Upper lobe of left lung (tissue), 6 donors: ENCODE data around the gene PI16. TPM values are rescaled to one million over a fixed set of nuclear protein-coding genes. Genes with fewer than 3 reads are reported as not detected.

Experiments
- ATAC-seq, 2 donors: fragments of 200-7000 bp; cut with Tn5 transposase; one replicate each; pipeline ENCODE4 v1.9.1; 2022; ENCODE audit warnings: mild to moderate bottlenecking in 2 of 2, moderate library complexity in 2 of 2; ENCODE audit not compliant: low FRiP score in 2 of 2
- DNase-seq, 2 donors: peaks; one replicate each; pipeline ENCODE4 v3.0.0-alpha.2; 2019 to 2020
- H3K27ac ChIP-seq, 4 donors: fragments of 200-600 bp; sonication (generic); one replicate each; pipeline ENCODE4 v1.5.1; 2016 to 2019
- H3K27me3 ChIP-seq, 4 donors: fragments of 200-600 bp; sonication (generic); one replicate each; pipeline ENCODE4 v1.5.1; 2017 to 2019
- H3K36me3 ChIP-seq, 4 donors: fragments of 200-600 bp; sonication (generic); one replicate each; pipeline ENCODE4 v1.5.1; 2016 to 2019
- H3K4me1 ChIP-seq, 4 donors: fragments of 200-600 bp; sonication (generic); one replicate each; pipeline ENCODE4 v1.5.1; 2018 to 2019
- H3K4me3 ChIP-seq, 4 donors: fragments of 200-600 bp; sonication (generic); one replicate each; pipeline ENCODE4 v1.5.1; 2017 to 2019; ENCODE audit warnings: mild to moderate bottlenecking in 2 of 4, moderate library complexity in 1 of 4
- H3K9me3 ChIP-seq, 4 donors: fragments of 200-600 bp; sonication (generic); one replicate each; pipeline ENCODE4 v1.5.1; 2018 to 2019
- EP300 ChIP-seq, 4 donors: sonication (generic); formaldehyde crosslinking; IDR thresholded peaks; one replicate each; pipeline ENCODE4 v1.5.1; 2017; ENCODE audit warnings: antibody characterized with exemption in 4 of 4, control low read depth in 2 of 4
- POLR2A ChIP-seq, 4 donors: fragments of 450-650 bp; IDR thresholded peaks; one replicate each; pipeline ENCODE4 v1.5.1; 2016 to 2017; ENCODE audit warnings: antibody characterized with exemption in 4 of 4, mild to moderate bottlenecking in 2 of 4
- POLR2AphosphoS5 ChIP-seq, 2 donors: sonication (generic); formaldehyde crosslinking; IDR thresholded peaks; one replicate each; pipeline ENCODE4 v1.5.1; 2017; ENCODE audit warnings: antibody characterized with exemption in 2 of 2
- WGBS, 2 donors: methylation state at CpG; one replicate each; pipeline ENCODE4 v1.1.5; 2017 to 2018; 5-methylcytosine and 5-hydroxymethylcytosine counted together
- total RNA-seq, 6 donors: library from RNA; depleted of rRNA in 4 of 6; stranded (reverse); fragments of >200 nt in 4 of 6; gene quantifications; one replicate each; pipeline versions ENCODE4 v1.1.0 to v1.2.1, GENCODE V29; 2016 to 2021
- TF ChIP-seq, protein P1 (sequence below), 6 experiments: fragments of 450-650 bp in 4 of 6; fragments of 200-600 bp in 2 of 6; sonication (generic) in 2 of 6; IDR thresholded peaks; one replicate each; pipeline ENCODE4 v1.5.1; 2016 to 2019; ENCODE audit warnings: antibody characterized with exemption in 6 of 6
- donor health status: DM: no; HTN: no; CAD: no; lungs with moderate emphysema.
- donor health status: DM: no; HTN: yes; CAD: no; lungs with severe emphysema.

Gene PI16
- total RNA-seq, 6 donors from 2014 or later: 0.44 to 78.9 (median 4.7) TPM; not detected in 1

DNA sequence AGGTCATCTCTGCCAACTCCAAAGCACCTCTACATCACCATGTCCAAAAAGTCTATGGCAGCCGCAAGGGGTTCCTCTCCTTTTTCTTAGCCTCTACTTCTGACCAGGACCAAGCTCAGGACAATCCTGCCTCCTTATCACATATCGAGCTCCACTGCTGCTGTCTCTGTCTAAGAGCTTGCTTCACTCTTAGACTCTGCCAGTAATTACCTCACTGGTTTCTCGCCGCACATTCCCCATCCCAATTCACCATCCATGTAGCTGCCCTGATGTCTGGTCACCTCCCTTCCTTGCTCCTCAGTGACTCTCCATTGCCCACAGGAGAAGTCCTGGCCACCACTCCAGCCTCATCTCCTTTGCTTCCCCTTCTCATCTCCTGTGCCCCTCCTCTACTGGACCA is 24.1 kb upstream of the PI16 start:
- TF ChIP-seq, protein P1, sequence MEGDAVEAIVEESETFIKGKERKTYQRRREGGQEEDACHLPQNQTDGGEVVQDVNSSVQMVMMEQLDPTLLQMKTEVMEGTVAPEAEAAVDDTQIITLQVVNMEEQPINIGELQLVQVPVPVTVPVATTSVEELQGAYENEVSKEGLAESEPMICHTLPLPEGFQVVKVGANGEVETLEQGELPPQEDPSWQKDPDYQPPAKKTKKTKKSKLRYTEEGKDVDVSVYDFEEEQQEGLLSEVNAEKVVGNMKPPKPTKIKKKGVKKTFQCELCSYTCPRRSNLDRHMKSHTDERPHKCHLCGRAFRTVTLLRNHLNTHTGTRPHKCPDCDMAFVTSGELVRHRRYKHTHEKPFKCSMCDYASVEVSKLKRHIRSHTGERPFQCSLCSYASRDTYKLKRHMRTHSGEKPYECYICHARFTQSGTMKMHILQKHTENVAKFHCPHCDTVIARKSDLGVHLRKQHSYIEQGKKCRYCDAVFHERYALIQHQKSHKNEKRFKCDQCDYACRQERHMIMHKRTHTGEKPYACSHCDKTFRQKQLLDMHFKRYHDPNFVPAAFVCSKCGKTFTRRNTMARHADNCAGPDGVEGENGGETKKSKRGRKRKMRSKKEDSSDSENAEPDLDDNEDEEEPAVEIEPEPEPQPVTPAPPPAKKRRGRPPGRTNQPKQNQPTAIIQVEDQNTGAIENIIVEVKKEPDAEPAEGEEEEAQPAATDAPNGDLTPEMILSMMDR (IDR thresholded peaks at IDR 0.05): no peak
- TF ChIP-seq POLR2AphosphoS5 (IDR thresholded peaks at IDR 0.05) (no peak), POLR2A (IDR thresholded peaks at IDR 0.05) (no peak), EP300 (IDR thresholded peaks at IDR 0.05) (no peak)
- Histone ChIP-seq H3K36me3 (peaks cover 0 to 6% (median 2%) of the 10 kb centered on the region in 4 donors), H3K27me3 (no peaks in the 10 kb centered on the region), H3K27ac (no peak overlapping the region), H3K9me3 (no peaks in the 10 kb centered on the region), H3K4me1 (peaks cover 4 to 24% (median 12%) of the 10 kb centered on the region in 4 donors), H3K4me3 (no peak overlapping the region)
- WGBS, 2 donors: 87 to 91% methylated on average over 4 of the region's 4 CpGs
- ATAC-seq: peak in 1 of 2 donors; percentile 82
- no peak for DNase-seq

DNA sequence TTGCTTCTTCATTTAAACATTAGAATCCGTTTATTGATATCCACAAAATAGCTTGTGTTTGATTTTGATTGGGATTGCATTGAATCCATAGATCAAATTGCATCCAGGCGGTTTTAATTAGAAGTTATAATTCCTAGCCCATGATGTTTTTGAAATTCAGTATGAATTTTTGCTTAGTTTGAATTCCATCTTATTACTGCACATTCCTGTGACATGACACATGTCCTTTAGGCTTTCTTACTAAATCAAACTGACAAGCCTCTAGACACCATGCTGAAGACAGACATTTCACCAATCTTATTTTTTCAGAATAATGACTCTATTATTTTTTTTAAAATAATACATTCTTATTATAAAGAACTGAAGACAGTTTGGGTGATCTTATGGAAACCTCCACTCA is 21.4 kb upstream of the PI16 start:
- WGBS, 2 donors: 91 to 98% methylated on average over 2 of the region's 2 CpGs
- no peak overlapping the region for H3K27ac ChIP-seq
- DNase-seq (no peak), ATAC-seq (no peak)
- TF ChIP-seq, protein P1 (IDR thresholded peaks at IDR 0.05): no peak
- no peak for TF ChIP-seq POLR2A (IDR thresholded peaks at IDR 0.05)
- TF ChIP-seq EP300 (IDR thresholded peaks at IDR 0.05): no peak
- no peak for TF ChIP-seq POLR2AphosphoS5 (IDR thresholded peaks at IDR 0.05)
- no peaks in the 10 kb centered on the region for H3K27me3 ChIP-seq
- no peak overlapping the region for H3K4me3 ChIP-seq
- no peaks in the 10 kb centered on the region for H3K9me3 ChIP-seq
- H3K36me3 ChIP-seq: no peaks in the 10 kb centered on the region
- H3K4me1 ChIP-seq: peaks cover 1 to 11% (median 3%) of the 10 kb centered on the region in 4 donors

DNA sequence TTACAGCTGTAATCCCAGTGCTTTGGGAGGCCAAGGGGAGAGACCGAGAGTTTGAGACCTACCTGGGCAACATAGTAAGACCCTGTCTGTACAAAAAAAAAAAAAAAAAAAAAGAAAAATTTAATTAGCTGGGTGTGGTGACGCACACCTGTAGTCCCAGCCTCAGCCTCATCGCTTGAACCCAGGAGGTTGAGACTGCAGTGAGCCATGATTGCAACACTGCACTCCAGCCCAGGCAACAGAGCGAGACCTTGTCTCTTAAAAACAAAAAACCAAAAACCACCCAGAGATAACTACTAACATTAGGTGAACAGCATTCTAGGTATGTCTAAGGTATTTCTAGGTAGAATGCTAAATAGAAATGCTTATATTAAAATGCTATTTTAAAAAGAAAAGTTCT is 21.0 kb upstream of the PI16 start:
- Histone ChIP-seq H3K27ac (no peak overlapping the region), H3K9me3 (no peaks in the 10 kb centered on the region), H3K36me3 (no peaks in the 10 kb centered on the region), H3K4me1 (peaks cover 0 to 7% (median 0%) of the 10 kb centered on the region in 4 donors), H3K4me3 (no peak overlapping the region), H3K27me3 (no peaks in the 10 kb centered on the region)
- WGBS, 2 donors: 95% methylated on average over 4 of the region's 4 CpGs
- TF ChIP-seq POLR2A (IDR thresholded peaks at IDR 0.05): no peak
- TF ChIP-seq EP300 (IDR thresholded peaks at IDR 0.05): no peak
- TF ChIP-seq, protein P1 (IDR thresholded peaks at IDR 0.05): no peak
- no peak for TF ChIP-seq POLR2AphosphoS5 (IDR thresholded peaks at IDR 0.05)
- ATAC-seq (no peak), DNase-seq (no peak)

DNA sequence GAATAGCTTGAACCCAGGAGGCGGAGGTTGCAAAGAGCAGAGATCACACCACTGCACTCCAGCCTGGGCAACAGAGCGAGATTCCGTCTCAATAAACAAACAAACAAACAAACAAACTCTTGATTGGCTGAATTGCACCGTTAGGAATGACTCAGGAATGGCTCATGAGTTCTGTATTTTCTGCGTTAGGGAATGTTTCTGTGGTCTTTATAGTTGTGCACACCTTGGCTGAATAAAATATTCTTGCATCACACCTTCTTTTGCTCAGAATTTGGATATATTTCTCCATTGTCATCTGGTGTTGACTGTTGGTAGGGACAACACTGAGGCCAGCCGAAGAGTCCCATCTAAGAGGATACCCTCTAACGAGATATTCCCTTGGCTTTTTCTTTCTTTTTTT is 19.6 kb upstream of the PI16 start:
- no peak for DNase-seq
- Histone ChIP-seq H3K27me3 (no peaks in the 10 kb centered on the region), H3K4me3 (no peak overlapping the region), H3K9me3 (no peaks in the 10 kb centered on the region), H3K27ac (no peak overlapping the region), H3K4me1 (no peaks in the 10 kb centered on the region), H3K36me3 (no peaks in the 10 kb centered on the region)
- no peak for TF ChIP-seq POLR2A (IDR thresholded peaks at IDR 0.05)
- TF ChIP-seq EP300 (IDR thresholded peaks at IDR 0.05): no peak
- TF ChIP-seq, protein P1 (IDR thresholded peaks at IDR 0.05): no peak
- TF ChIP-seq POLR2AphosphoS5 (IDR thresholded peaks at IDR 0.05): no peak
- no peak for ATAC-seq
- 92 to 95% methylated on average over 7 of the region's 7 CpGs for WGBS, 2 donors

DNA sequence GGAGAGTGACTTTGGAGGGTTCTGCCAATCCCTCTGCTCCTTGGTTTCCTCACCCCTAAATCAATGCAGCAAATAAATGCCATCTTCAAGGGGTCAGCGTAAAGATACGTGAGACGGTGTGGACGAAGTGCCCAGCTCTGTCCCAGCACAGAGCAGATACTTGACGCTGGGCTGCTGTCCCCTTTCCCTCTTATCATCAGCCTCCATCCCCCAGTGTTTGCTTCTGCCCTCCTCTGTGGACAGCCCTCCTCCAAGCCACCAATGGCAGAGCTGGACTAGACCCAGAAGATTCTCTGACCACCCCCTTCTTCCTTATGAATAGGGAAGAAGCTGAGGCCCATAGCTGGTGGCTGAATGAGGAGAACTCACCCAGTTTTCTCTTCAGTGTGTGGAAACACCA is 17.7 kb upstream of the PI16 start:
- no peaks in the 10 kb centered on the region for H3K9me3 ChIP-seq
- H3K27ac ChIP-seq: no peak overlapping the region
- ATAC-seq: peak in 1 of 2 donors; percentile 53
- TF ChIP-seq POLR2AphosphoS5 (IDR thresholded peaks at IDR 0.05): no peak
- TF ChIP-seq POLR2A (IDR thresholded peaks at IDR 0.05): no peak
- TF ChIP-seq, protein P1 (IDR thresholded peaks at IDR 0.05): no peak
- TF ChIP-seq EP300 (IDR thresholded peaks at IDR 0.05): no peak
- 94 to 95% methylated on average over 5 of the region's 5 CpGs for WGBS, 2 donors
- H3K36me3 ChIP-seq: no peaks in the 10 kb centered on the region
- no peak overlapping the region for H3K4me3 ChIP-seq
- no peak for DNase-seq
- H3K27me3 ChIP-seq: no peaks in the 10 kb centered on the region
- H3K4me1 ChIP-seq: no peaks in the 10 kb centered on the region
